Psoas muscle (tissue), 8 donors: Measurements from ENCODE around the gene SLC16A6. TPM values are rescaled to one million over a fixed set of nuclear protein-coding genes. Genes with fewer than 3 reads are reported as not detected.
"Not testable (repeated sequence)": the region's sequence is repeated elsewhere in the genome, so short reads cannot be mapped to it uniquely, and the experiment has no call there.

Experiments
- ATAC-seq, 4 donors: fragments of 200-7000 bp; cut with Tn5 transposase; one replicate each; pipeline ENCODE4 v1.9.1; 2020; ENCODE audit warnings: moderate library complexity in 3 of 4, mild to moderate bottlenecking in 2 of 4
- DNase-seq, 2 donors: peaks; one replicate each; pipeline ENCODE4 v3.0.0-alpha.2; 2020
- H3K27ac ChIP-seq: fragments of 200-600 bp; one replicate; pipeline ENCODE4 v1.8.0; 2022
- H3K27me3 ChIP-seq, 3 donors: fragments of 200-600 bp in 1 of 3; one replicate each; pipeline versions ENCODE4 v1.6.1 to v1.8.0; 2013 to 2022; ENCODE audit warnings: low read length in 2 of 3, mild to moderate bottlenecking in 2 of 3, moderate library complexity in 1 of 3; ENCODE audit not compliant: insufficient read depth in 3 of 3
- H3K36me3 ChIP-seq, 2 donors: fragments of 200-600 bp in 1 of 2; one replicate each; pipeline versions ENCODE4 v1.6.1 to v1.8.0; 2013 to 2022; ENCODE audit warnings: low read depth in 1 of 2, mild to moderate bottlenecking in 1 of 2, moderate library complexity in 1 of 2; ENCODE audit not compliant: insufficient read depth in 1 of 2
- H3K4me1 ChIP-seq: fragments of 200-600 bp; one replicate; pipeline ENCODE4 v1.8.0; 2022
- H3K4me3 ChIP-seq: fragments of 200-600 bp; one replicate; pipeline ENCODE4 v1.8.0; 2022; ENCODE audit warnings: mild to moderate bottlenecking
- H3K9me3 ChIP-seq: fragments of 200-600 bp; one replicate; pipeline ENCODE4 v1.8.0; 2022
- CTCF ChIP-seq: fragments of 200-600 bp; IDR thresholded peaks from one replicate; pipeline ENCODE4 v1.8.0; 2022; ENCODE audit warnings: antibody characterized with exemption
- WGBS, 3 donors: extraction: QIAGEN DNeasy Blood & Tissue Kit; methylation state at CpG; one replicate each; pipeline versions ENCODE4 v1.1.6 to v1.1.7; 2013; 5-methylcytosine and 5-hydroxymethylcytosine counted together
- intact Hi-C, 2 donors: fragments of 100-400 bp; cut with DNase I; formaldehyde crosslinking; loops; one replicate each; pipeline versions ENCODE4 v1.11.0 to v1.14.2; 2022
- polyA plus RNA-seq, 3 donors: library from polyadenylated mRNA; stranded (reverse); fragments of 200-250 nt; gene quantifications; one replicate each; pipeline ENCODE4 v1.2.3, GENCODE V29; 2013
- total RNA-seq, 4 donors: library from RNA; stranded (reverse); fragmentation: NEBNext Ultra II Directional in 2 of 4; extraction: Animal tissue kit (Norgen Biotek cat#: 25700) in 2 of 4; gene quantifications; one replicate each; pipeline versions ENCODE4 v1.2.1 to v1.2.4, GENCODE V29; 2021 to 2023
- donor health status: healthy with polysubstance abuse.
- donor health status: DM: no; HTN: no; CAD: no; lungs with moderate emphysema.
- donor health status: Bipolar disorder and iron deficiency.
- donor health status: healthy.
- donor health status: DM: yes; HTN: yes; CAD: no.
- donor health status: DM: no; HTN: no; CAD: no.
- donor health status: DM: no; HTN: no; CAD: no.
- donor health status: DM: yes; HTN: yes; CAD: no.

Gene SLC16A6
- total and polyA plus RNA-seq, 7 donors = 0.75 to 47.7 (median 5.1) TPM

- ATAC-seq = no peak
- peak overlapping the region; percentile 89 for H3K27ac ChIP-seq
- DNase-seq = no peak
- peaks cover 6% of the 10 kb centered on the region for H3K4me1 ChIP-seq
- WGBS, 3 donors = 55 to 75% (median 62%) methylated on average over 8 to 9 of the region's 9 CpGs
- no peak for TF ChIP-seq CTCF
- H3K36me3 ChIP-seq = peaks cover 2 to 23% of the 10 kb centered on the region in 2 donors
- H3K27me3 ChIP-seq = no peaks in the 10 kb centered on the region
- intact Hi-C loops = loop anchor here in 1 of 2 donors (5.0 to 10.0 kb wide), 3 partner anchors 137 to 205 kb away; no protein-coding TSS in a partner anchor
- H3K9me3 ChIP-seq = no peaks in the 10 kb centered on the region
- no peak overlapping the region for H3K4me3 ChIP-seq
These were observed 30.7 kb downstream of the SLC16A6 start for GRCh38 chr17:68260051-68260762.

GRCh38 chr17:68259648-68259951, 31.3 kb downstream of the SLC16A6 start:
- intact Hi-C loops, H3K9me3 ChIP-seq, H3K27me3 ChIP-seq, DNase-seq, H3K4me1 ChIP-seq: not testable (repeated sequence)
- H3K4me3 ChIP-seq = peak overlapping the region; percentile 43
- peak overlapping the region; percentile 89 for H3K27ac ChIP-seq
- WGBS, 3 donors = 27 to 39% (median 31%) methylated on average over 3 of the region's 3 CpGs
- peaks cover 2 to 29% of the 10 kb centered on the region in 2 donors for H3K36me3 ChIP-seq
- peak in 1 of 4 donors; percentile 29 for ATAC-seq

- peak overlapping the region; percentile 89 for H3K27ac ChIP-seq
- H3K9me3 ChIP-seq, H3K4me1 ChIP-seq, H3K27me3 ChIP-seq, intact Hi-C loops: not testable (repeated sequence)
- ATAC-seq (peak; percentile 88 to 95 (median 92)), DNase-seq (peak; percentile 46 to 90)
- peak overlapping the region; percentile 43 for H3K4me3 ChIP-seq
- WGBS, 3 donors = 3 to 8% (median 5%) methylated on average over 29 to 41 of the region's 44 CpGs
- H3K36me3 ChIP-seq = peaks cover 4 to 35% of the 10 kb centered on the region in 2 donors
These were observed 31.9 kb downstream of the SLC16A6 start for GRCh38 chr17:68258890-68259647.

- H3K36me3 ChIP-seq = peaks cover 5 to 45% of the 10 kb centered on the region in 2 donors
- peak overlapping the region; percentile 89 for H3K27ac ChIP-seq
- no peak for TF ChIP-seq CTCF
- no peak for DNase-seq
- intact Hi-C loops = no loop called here
- H3K9me3 ChIP-seq = no peaks in the 10 kb centered on the region
- H3K4me3 ChIP-seq = no peak overlapping the region
- no peaks in the 10 kb centered on the region for H3K27me3 ChIP-seq
- peaks cover 6% of the 10 kb centered on the region for H3K4me1 ChIP-seq
- no peak for ATAC-seq
These were observed 33.0 kb downstream of the SLC16A6 start for GRCh38 chr17:68257934-68258333.

- intact Hi-C loops, H3K4me3 ChIP-seq, H3K4me1 ChIP-seq, H3K27me3 ChIP-seq, H3K9me3 ChIP-seq, ATAC-seq, DNase-seq, H3K27ac ChIP-seq: not testable (repeated sequence)
- H3K36me3 ChIP-seq = peaks cover 5 to 58% of the 10 kb centered on the region in 2 donors
- WGBS, 3 donors = 61 to 67% (median 65%) methylated on average over 5 of the region's 5 CpGs
These were observed 34.2 kb downstream of the SLC16A6 start for GRCh38 chr17:68256701-68257100.
